ENCODE measurements around the gene TMEM178A. TPM values are rescaled to one million over a fixed set of nuclear protein-coding genes. Genes with fewer than 3 reads are reported as not detected.

TMEM178A gene
- total RNA-seq, 1 donor from 2014 or later, result 32.9 TPM

DNA sequence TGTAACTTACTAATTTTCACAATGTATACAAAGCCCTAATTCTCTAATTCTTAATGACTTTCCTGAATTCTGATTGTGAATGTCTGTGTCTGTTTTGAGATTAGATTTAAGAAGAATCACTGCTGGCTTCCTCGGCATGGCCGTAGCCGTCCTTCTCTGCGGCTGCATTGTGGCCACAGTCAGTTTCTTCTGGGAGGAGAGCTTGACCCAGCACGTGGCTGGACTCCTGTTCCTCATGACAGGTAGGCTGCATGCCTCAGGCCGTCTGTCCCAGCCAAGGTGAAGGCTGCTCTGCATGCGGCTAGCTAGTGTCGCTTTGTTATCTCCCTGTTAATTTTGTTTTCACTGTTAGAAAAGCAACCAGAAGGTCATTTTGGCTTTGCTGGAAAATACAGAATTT lies 41.2 kb downstream of the TMEM178A start:
- Mint-ChIP-seq H3K9me3 (ENCODE audit: low read depth) (peaks cover 9% of the 10 kb centered on the region), H3K36me3 (ENCODE audit: insufficient read depth) (peaks cover 25% of the 10 kb centered on the region), H3K4me3 (ENCODE audit: low read depth) (no peak overlapping the region), H3K27ac (no peak overlapping the region), H3K27me3 (no peaks in the 10 kb centered on the region), H3K4me1 (ENCODE audit: low read depth) (peaks cover 2% of the 10 kb centered on the region)
- no peak for DNase-seq (ENCODE audit: low spot score, unreplicated experiment)
- TF ChIP-seq, protein P1, sequence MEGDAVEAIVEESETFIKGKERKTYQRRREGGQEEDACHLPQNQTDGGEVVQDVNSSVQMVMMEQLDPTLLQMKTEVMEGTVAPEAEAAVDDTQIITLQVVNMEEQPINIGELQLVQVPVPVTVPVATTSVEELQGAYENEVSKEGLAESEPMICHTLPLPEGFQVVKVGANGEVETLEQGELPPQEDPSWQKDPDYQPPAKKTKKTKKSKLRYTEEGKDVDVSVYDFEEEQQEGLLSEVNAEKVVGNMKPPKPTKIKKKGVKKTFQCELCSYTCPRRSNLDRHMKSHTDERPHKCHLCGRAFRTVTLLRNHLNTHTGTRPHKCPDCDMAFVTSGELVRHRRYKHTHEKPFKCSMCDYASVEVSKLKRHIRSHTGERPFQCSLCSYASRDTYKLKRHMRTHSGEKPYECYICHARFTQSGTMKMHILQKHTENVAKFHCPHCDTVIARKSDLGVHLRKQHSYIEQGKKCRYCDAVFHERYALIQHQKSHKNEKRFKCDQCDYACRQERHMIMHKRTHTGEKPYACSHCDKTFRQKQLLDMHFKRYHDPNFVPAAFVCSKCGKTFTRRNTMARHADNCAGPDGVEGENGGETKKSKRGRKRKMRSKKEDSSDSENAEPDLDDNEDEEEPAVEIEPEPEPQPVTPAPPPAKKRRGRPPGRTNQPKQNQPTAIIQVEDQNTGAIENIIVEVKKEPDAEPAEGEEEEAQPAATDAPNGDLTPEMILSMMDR (IDR thresholded peaks at IDR 0.05; ENCODE audit: unreplicated experiment), result no peak

DNA sequence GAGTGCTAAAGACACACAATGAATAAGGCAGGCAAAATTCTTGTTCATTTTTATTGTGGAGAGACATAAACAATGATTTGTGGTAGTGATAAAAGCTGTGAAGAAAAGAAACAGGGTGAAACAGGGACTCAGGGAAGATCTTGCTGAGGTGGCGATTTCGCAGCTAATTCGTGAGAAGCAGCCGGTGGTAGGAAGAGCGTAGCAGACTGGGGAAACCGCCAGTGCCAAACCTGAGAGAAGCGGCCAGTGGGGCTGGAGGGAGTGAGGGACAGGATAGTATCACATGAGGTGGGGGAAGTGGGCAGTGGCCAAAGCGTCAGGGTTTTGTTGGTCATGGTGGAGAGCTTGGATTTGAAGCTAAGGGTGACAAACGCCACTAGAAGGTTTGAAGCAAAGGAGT lies 42.3 kb downstream of the TMEM178A start:
- Mint-ChIP-seq H3K9me3 (ENCODE audit: low read depth) (peaks cover 5% of the 10 kb centered on the region), H3K4me3 (ENCODE audit: low read depth) (no peak overlapping the region), H3K27me3 (no peaks in the 10 kb centered on the region), H3K36me3 (ENCODE audit: insufficient read depth) (peaks cover 23% of the 10 kb centered on the region), H3K27ac (no peak overlapping the region), H3K4me1 (ENCODE audit: low read depth) (peaks cover 2% of the 10 kb centered on the region)
- DNase-seq (ENCODE audit: low spot score, unreplicated experiment), result no peak
- TF ChIP-seq, protein P1 (IDR thresholded peaks at IDR 0.05; ENCODE audit: unreplicated experiment), result no peak

DNA sequence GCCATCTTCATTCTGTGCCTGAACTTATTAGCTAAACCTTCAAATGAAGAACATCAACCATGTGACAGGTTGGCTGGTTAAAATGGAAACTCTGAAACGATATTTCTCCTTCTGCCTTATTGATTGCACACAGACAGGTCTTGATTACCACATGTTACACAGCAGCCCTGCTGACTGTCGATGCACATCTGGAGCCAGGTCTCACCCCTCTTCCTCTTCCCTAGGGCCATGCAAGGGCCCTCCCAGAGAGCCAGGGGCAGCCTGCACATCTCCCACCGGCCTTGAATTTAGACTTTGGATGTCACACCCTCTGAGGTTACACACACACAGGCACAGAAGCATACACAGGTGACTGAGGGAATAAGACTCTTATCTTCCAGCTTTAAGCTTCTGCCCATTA lies 45.1 kb downstream of the TMEM178A start:
- Mint-ChIP-seq H3K27me3 (no peaks in the 10 kb centered on the region), H3K27ac (no peak overlapping the region), H3K4me1 (ENCODE audit: low read depth) (peaks cover 4% of the 10 kb centered on the region), H3K4me3 (ENCODE audit: low read depth) (no peak overlapping the region), H3K36me3 (ENCODE audit: insufficient read depth) (peaks cover 24% of the 10 kb centered on the region), H3K9me3 (ENCODE audit: low read depth) (peaks cover 5% of the 10 kb centered on the region)
- TF ChIP-seq, protein P1 (IDR thresholded peaks at IDR 0.05; ENCODE audit: unreplicated experiment), result no peak
- DNase-seq (ENCODE audit: low spot score, unreplicated experiment), result no peak

DNA sequence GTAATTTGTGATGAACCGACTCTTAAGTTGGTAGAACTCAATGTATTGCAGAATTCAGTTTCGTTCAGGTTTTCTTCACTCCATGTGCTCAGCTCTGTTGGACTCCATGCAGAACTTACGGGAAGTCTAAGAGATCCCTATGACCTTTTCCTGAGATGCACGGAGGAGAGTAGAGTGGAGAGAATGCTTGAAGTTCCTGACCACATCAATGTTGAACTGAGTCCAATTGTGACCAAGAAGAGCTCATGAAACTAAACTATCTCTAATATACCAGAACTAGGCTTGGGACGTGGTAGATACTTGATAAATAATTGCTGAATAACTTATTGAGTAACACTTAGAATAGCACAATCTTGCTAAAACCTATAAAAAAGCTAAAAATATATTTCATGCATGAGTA lies 47.2 kb downstream of the TMEM178A start:
- Mint-ChIP-seq H3K36me3 (ENCODE audit: insufficient read depth) (peaks cover 16% of the 10 kb centered on the region), H3K9me3 (ENCODE audit: low read depth) (peaks cover 2% of the 10 kb centered on the region), H3K27ac (no peak overlapping the region), H3K4me3 (ENCODE audit: low read depth) (no peak overlapping the region), H3K4me1 (ENCODE audit: low read depth) (peaks cover 4% of the 10 kb centered on the region), H3K27me3 (no peaks in the 10 kb centered on the region)
- DNase-seq (ENCODE audit: low spot score, unreplicated experiment), result no peak
- TF ChIP-seq, protein P1 (IDR thresholded peaks at IDR 0.05; ENCODE audit: unreplicated experiment), result no peak

DNA sequence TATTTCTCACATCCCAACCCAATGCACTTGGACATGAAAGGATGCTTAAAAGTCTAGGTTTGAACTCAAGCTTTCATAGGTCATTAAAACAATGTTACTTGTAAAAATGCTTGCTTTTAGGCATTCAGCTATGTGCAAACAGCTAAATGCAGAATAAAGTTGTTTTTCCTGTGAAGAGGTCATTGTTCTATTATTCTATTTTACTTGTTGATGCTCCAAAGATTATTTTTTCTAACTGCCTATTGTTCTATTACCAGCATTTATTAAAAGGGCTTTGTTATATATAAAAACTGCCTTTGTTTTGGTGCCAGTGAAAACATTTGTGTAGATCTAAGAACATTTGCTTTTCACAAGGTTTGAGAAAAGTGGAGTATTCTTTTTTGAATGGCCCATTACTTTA lies 49.4 kb downstream of the TMEM178A start:
- H3K4me1 Mint-ChIP-seq (ENCODE audit: low read depth), result peaks cover 4% of the 10 kb centered on the region
- H3K4me3 Mint-ChIP-seq (ENCODE audit: low read depth), result no peak overlapping the region
- H3K9me3 Mint-ChIP-seq (ENCODE audit: low read depth), result no peaks in the 10 kb centered on the region
- H3K27me3 Mint-ChIP-seq, result no peaks in the 10 kb centered on the region
- DNase-seq (ENCODE audit: low spot score, unreplicated experiment), result no peak
- H3K36me3 Mint-ChIP-seq (ENCODE audit: insufficient read depth), result peaks cover 12% of the 10 kb centered on the region
- H3K27ac Mint-ChIP-seq, result no peak overlapping the region
- TF ChIP-seq, protein P1 (IDR thresholded peaks at IDR 0.05; ENCODE audit: unreplicated experiment), result no peak

Measured in progenitor cell of endocrine pancreas (in vitro differentiated cells).